GM21723 (cell line): ENCODE data around the gene ANKRD35.
"Not testable (repeated sequence)": the region's sequence is repeated elsewhere in the genome, so short reads cannot be mapped to it uniquely, and the experiment has no call there.

Experiments
- ATAC-seq: cut with Tn5 transposase; IDR thresholded peaks from one replicate; pipeline ENCODE4 v1.9.1; 2021; ENCODE audit warnings: mild to moderate bottlenecking, moderate library complexity; ENCODE audit not compliant: unreplicated experiment

The ANKRD35 gene

GRCh38 chr1:145885738-145886287 lies at the start of gene ANKRD35:
Gene ANKRD35 (minus strand): TSS chr1:145885866. CDS start chr1:145885758, 108 bp downstream.
- ATAC-seq, result peak; percentile 99

GRCh38 chr1:145932522-145933009 lies 46.9 kb upstream of the ANKRD35 start:
- ATAC-seq, result not testable (repeated sequence)

- no peak for ATAC-seq
These were observed 42.4 kb upstream of the ANKRD35 start for GRCh38 chr1:145927916-145928643.

- ATAC-seq, result peak; percentile 93
These were observed 41.6 kb upstream of the ANKRD35 start, which contains the start of gene RBM8A for GRCh38 chr1:145927063-145927886. Gene RBM8A (minus strand): TSS chr1:145927484. CDS start chr1:145927426, 58 bp downstream.

GRCh38 chr1:145926686-145927062 lies 41.0 kb upstream of the ANKRD35 start:
- ATAC-seq, result peak; percentile 8

- no peak for ATAC-seq
These were observed 36.6 kb upstream of the ANKRD35 start for GRCh38 chr1:145922266-145922665.

GRCh38 chr1:145920297-145920696 lies 34.6 kb upstream of the ANKRD35 start:
- ATAC-seq, result not testable (repeated sequence)

GRCh38 chr1:145918992-145919939 lies 33.6 kb upstream of the ANKRD35 start:
- ATAC-seq, result peak; percentile 85

GRCh38 chr1:145918144-145918991 lies 32.7 kb upstream of the ANKRD35 start, which contains the start of gene PEX11B:
Gene PEX11B (minus strand): TSS chr1:145918717. CDS start chr1:145918688, 29 bp downstream.
- ATAC-seq, result peak; percentile 85

- ATAC-seq, result no peak
These were observed 31.9 kb upstream of the ANKRD35 start for GRCh38 chr1:145917595-145917994.

GRCh38 chr1:145916745-145917144 lies 31.1 kb upstream of the ANKRD35 start:
- ATAC-seq, result no peak

- ATAC-seq, result no peak
These were observed 26.5 kb upstream of the ANKRD35 start for GRCh38 chr1:145912128-145912641.

GRCh38 chr1:145908653-145909052 lies 23.0 kb upstream of the ANKRD35 start:
- ATAC-seq, result no peak

GRCh38 chr1:145906954-145907753 lies 21.5 kb upstream of the ANKRD35 start:
- ATAC-seq, result no peak

GRCh38 chr1:145901312-145902021 lies 15.8 kb upstream of the ANKRD35 start:
- ATAC-seq, result no peak

GRCh38 chr1:145898756-145899155 lies 13.1 kb upstream of the ANKRD35 start:
- ATAC-seq, result no peak

- ATAC-seq, result no peak
These were observed 12.3 kb upstream of the ANKRD35 start for GRCh38 chr1:145897969-145898368.

- no peak for ATAC-seq
These were observed 9.8 kb upstream of the ANKRD35 start for GRCh38 chr1:145895471-145895870.
